ENCODE measurements around the gene USP54. TPM values are rescaled to one million over a fixed set of nuclear protein-coding genes. Genes with fewer than 3 reads are reported as not detected.

Gene USP54
- total and polyA plus RNA-seq, 2 experiments from 2014 or later, result 15.1 to 27.4 TPM

GRCh38 chr10:73597346-73597745 lies 6.2 kb upstream of the USP54 start (continued):
- TF ChIP-seq, protein P1, sequence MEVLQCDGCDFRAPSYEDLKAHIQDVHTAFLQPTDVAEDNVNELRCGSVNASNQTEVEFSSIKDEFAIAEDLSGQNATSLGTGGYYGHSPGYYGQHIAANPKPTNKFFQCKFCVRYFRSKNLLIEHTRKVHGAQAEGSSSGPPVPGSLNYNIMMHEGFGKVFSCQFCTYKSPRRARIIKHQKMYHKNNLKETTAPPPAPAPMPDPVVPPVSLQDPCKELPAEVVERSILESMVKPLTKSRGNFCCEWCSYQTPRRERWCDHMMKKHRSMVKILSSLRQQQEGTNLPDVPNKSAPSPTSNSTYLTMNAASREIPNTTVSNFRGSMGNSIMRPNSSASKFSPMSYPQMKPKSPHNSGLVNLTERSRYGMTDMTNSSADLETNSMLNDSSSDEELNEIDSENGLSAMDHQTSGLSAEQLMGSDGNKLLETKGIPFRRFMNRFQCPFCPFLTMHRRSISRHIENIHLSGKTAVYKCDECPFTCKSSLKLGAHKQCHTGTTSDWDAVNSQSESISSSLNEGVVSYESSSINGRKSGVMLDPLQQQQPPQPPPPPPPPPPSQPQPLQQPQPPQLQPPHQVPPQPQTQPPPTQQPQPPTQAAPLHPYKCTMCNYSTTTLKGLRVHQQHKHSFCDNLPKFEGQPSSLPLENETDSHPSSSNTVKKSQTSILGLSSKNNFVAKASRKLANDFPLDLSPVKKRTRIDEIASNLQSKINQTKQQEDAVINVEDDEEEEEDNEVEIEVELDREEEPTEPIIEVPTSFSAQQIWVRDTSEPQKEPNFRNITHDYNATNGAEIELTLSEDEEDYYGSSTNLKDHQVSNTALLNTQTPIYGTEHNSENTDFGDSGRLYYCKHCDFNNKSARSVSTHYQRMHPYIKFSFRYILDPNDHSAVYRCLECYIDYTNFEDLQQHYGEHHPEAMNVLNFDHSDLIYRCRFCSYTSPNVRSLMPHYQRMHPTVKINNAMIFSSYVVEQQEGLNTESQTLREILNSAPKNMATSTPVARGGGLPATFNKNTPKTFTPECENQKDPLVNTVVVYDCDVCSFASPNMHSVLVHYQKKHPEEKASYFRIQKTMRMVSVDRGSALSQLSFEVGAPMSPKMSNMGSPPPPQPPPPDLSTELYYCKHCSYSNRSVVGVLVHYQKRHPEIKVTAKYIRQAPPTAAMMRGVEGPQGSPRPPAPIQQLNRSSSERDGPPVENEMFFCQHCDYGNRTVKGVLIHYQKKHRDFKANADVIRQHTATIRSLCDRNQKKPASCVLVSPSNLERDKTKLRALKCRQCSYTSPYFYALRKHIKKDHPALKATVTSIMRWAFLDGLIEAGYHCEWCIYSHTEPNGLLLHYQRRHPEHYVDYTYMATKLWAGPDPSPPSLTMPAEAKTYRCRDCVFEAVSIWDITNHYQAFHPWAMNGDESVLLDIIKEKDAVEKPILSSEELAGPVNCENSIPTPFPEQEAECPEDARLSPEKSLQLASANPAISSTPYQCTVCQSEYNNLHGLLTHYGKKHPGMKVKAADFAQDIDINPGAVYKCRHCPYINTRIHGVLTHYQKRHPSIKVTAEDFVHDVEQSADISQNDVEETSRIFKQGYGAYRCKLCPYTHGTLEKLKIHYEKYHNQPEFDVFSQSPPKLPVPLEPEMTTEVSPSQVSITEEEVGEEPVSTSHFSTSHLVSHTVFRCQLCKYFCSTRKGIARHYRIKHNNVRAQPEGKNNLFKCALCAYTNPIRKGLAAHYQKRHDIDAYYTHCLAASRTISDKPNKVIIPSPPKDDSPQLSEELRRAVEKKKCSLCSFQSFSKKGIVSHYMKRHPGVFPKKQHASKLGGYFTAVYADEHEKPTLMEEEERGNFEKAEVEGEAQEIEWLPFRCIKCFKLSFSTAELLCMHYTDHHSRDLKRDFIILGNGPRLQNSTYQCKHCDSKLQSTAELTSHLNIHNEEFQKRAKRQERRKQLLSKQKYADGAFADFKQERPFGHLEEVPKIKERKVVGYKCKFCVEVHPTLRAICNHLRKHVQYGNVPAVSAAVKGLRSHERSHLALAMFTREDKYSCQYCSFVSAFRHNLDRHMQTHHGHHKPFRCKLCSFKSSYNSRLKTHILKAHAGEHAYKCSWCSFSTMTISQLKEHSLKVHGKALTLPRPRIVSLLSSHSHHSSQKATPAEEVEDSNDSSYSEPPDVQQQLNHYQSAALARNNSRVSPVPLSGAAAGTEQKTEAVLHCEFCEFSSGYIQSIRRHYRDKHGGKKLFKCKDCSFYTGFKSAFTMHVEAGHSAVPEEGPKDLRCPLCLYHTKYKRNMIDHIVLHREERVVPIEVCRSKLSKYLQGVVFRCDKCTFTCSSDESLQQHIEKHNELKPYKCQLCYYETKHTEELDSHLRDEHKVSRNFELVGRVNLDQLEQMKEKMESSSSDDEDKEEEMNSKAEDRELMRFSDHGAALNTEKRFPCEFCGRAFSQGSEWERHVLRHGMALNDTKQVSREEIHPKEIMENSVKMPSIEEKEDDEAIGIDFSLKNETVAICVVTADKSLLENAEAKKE (CRISPR knock-in tag; IDR thresholded peaks at IDR 0.05), result no peak
- no peak for TF ChIP-seq ZNF114 (CRISPR knock-in tag; IDR thresholded peaks at IDR 0.05)
- no peak for TF ChIP-seq POLR2AphosphoS5 (IDR thresholded peaks at IDR 0.05; ENCODE audit: low read depth)
- no peak for TF ChIP-seq JUNB (IDR thresholded peaks at IDR 0.05; ENCODE audit: unreplicated experiment)
- TF ChIP-seq REST (IDR thresholded peaks at IDR 0.05; ENCODE audit: unreplicated experiment), result no peak

DNA sequence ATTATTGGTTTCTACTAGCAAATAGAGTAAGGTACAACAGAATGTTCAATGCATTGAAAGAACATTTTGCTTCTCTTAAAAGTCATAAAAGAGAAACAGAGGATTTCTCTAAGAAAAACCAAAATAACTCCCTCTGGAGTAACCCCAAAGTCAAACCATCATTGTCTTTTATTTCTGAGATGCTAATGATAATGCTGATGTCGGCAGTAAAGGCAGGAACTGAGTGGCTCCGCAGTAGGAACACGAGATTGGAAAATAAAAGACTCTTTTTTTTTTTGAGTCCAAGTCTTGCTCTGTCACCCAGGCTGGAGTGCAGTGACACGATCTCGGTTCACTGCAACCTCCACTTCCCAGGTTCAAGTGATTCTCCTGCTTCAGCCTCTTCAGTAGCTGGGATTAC lies 2.7 kb upstream of the USP54 start:
- no peak overlapping the region for H2AFZ ChIP-seq
- H3K4me2 ChIP-seq, result no peak overlapping the region
- Mint-ChIP-seq H3K4me1 (peaks cover 39% of the 10 kb centered on the region), H3K9me3 (no peaks in the 10 kb centered on the region), H3K27me3 (ENCODE audit: insufficient read depth, low read depth, poor library complexity) (no peaks in the 10 kb centered on the region), H3K4me3 (no peak overlapping the region), H3K27ac (no peak overlapping the region), H3K36me3 (ENCODE audit: low read depth) (no peaks in the 10 kb centered on the region)
- peaks cover 31% of the 10 kb centered on the region for H3K4me1 ChIP-seq (ENCODE audit: insufficient read depth)
- peaks cover 17% of the 10 kb centered on the region for H3K79me2 ChIP-seq (replicated peaks; ENCODE audit: insufficient read depth)
- no peaks in the 10 kb centered on the region for H4K20me1 ChIP-seq (replicated peaks; ENCODE audit: insufficient read depth)
- H3K4me3 ChIP-seq, result no peak overlapping the region
- no peak for ATAC-seq
- no peaks in the 10 kb centered on the region for H3K9me2 ChIP-seq (ENCODE audit: insufficient read depth)
- H3K27ac ChIP-seq (ENCODE audit: low read depth), result no peak overlapping the region
- H3K36me3 ChIP-seq (ENCODE audit: insufficient read depth), result no peaks in the 10 kb centered on the region
- no peaks in the 10 kb centered on the region; the same call in 1 of the 2 replicates for H3F3A ChIP-seq (replicated peaks; ENCODE audit: low read depth)
- H3K27me3 ChIP-seq (ENCODE audit: insufficient read depth), result no peaks in the 10 kb centered on the region
- no peak for DNase-seq (ENCODE audit: low spot score)
- no peak for TF ChIP-seq CREB1 (CRISPR knock-in tag; IDR thresholded peaks at IDR 0.05; ENCODE audit: low read depth)
- no peak for TF ChIP-seq NANOG (IDR thresholded peaks at IDR 0.05; ENCODE audit: borderline replicate concordance)
- TF ChIP-seq ZNF331 (CRISPR knock-in tag; IDR thresholded peaks at IDR 0.05; ENCODE audit: low read depth), result no peak
- no peak for TF ChIP-seq JUNB (IDR thresholded peaks at IDR 0.05; ENCODE audit: unreplicated experiment)
- no peak for TF ChIP-seq ETS1 (IDR thresholded peaks at IDR 0.05)
- no peak for TF ChIP-seq EZH2phosphoT487 (IDR thresholded peaks at IDR 0.05; ENCODE audit: unreplicated experiment)
- TF ChIP-seq ZNF114 (CRISPR knock-in tag; IDR thresholded peaks at IDR 0.05), result no peak

Data from GM23338 (cell line).